ENCODE data around the gene IFNGR2. TPM values are rescaled to one million over a fixed set of nuclear protein-coding genes. Genes with fewer than 3 reads are reported as not detected.
A peak's percentile ranks its signal among the peaks of the same experiment; 100 is the strongest.

Gene IFNGR2
- 110 TPM for polyA plus RNA-seq
- long read RNA-seq, donor 1, transcript IFNGR2-201 (7 exons, 2,221 nt) = major isoform, 21 of 21 reads
- long read RNA-seq, donor 1, partial matches to known transcripts = 0 of 21 reads
- long read RNA-seq, donor 1, other reads (novel, unspliced or antisense) = 0 of 21 reads
- long read RNA-seq, donor 2, transcript IFNGR2-201 (7 exons, 2,221 nt) = major isoform, 33 of 87 reads
- long read RNA-seq, donor 2, partial matches to known transcripts = 47 of 87 reads
- long read RNA-seq, donor 2, other reads (novel, unspliced or antisense) = 5 of 87 reads
- long read RNA-seq, donor 3, transcript IFNGR2-201 (7 exons, 2,221 nt) = major isoform, 82 of 430 reads
- long read RNA-seq, donor 3, partial matches to known transcripts = 344 of 430 reads
- long read RNA-seq, donor 3, other reads (novel, unspliced or antisense) = 0 of 430 reads
- long read RNA-seq, donor 4, transcript IFNGR2-201 (7 exons, 2,221 nt) = major isoform, 5 of 5 reads
- long read RNA-seq, donor 4, partial matches to known transcripts = 0 of 5 reads
- long read RNA-seq, donor 4, other reads (novel, unspliced or antisense) = 0 of 5 reads
- long read RNA-seq, donor 5, transcript IFNGR2-201 (7 exons, 2,221 nt) = major isoform, 23 of 23 reads
- long read RNA-seq, donor 5, partial matches to known transcripts = 0 of 23 reads
- long read RNA-seq, donor 5, other reads (novel, unspliced or antisense) = 0 of 23 reads
- long read RNA-seq, donor 6, transcript IFNGR2-201 (7 exons, 2,221 nt) = major isoform, 39 of 111 reads
- long read RNA-seq, donor 6, partial matches to known transcripts = 65 of 111 reads
- long read RNA-seq, donor 6, other reads (novel, unspliced or antisense) = 5 of 111 reads
- long read RNA-seq, donor 7, transcript IFNGR2-201 (7 exons, 2,221 nt) = major isoform, 14 of 41 reads
- long read RNA-seq, donor 7, partial matches to known transcripts = 26 of 41 reads
- long read RNA-seq, donor 7, other reads (novel, unspliced or antisense) = 0 of 41 reads
- long read RNA-seq, donor 8, transcript IFNGR2-201 (7 exons, 2,221 nt) = major isoform, 53 of 236 reads
- long read RNA-seq, donor 8, partial matches to known transcripts = 179 of 236 reads
- long read RNA-seq, donor 8, other reads (novel, unspliced or antisense) = 0 of 236 reads
- long read RNA-seq, donor 9, transcript IFNGR2-201 (7 exons, 2,221 nt) = major isoform, 46 of 47 reads
- long read RNA-seq, donor 9, partial matches to known transcripts = 0 of 47 reads
- long read RNA-seq, donor 9, other reads (novel, unspliced or antisense) = 0 of 47 reads
- long read RNA-seq, donor 10, transcript IFNGR2-201 (7 exons, 2,221 nt) = major isoform, 58 of 151 reads
- long read RNA-seq, donor 10, partial matches to known transcripts = 82 of 151 reads
- long read RNA-seq, donor 10, other reads (novel, unspliced or antisense) = 7 of 151 reads
- long read RNA-seq, donor 11, transcript IFNGR2-201 (7 exons, 2,221 nt) = major isoform, 34 of 115 reads
- long read RNA-seq, donor 11, partial matches to known transcripts = 78 of 115 reads
- long read RNA-seq, donor 11, other reads (novel, unspliced or antisense) = 0 of 115 reads

GRCh38 chr21:33403128-33403785 lies at the start of gene IFNGR2:
IFNGR2 (plus strand) TSS chr21:33403413; CDS start chr21:33403544, 131 bp downstream.
- Histone ChIP-seq H3K4me1 (ENCODE audit: control insufficient read depth, insufficient read depth, low read length) (peaks cover 20% of the 10 kb centered on the region), H3K27me3 (ENCODE audit: control insufficient read depth, insufficient read depth, low read length) (no peaks in the 10 kb centered on the region), H3K36me3 (ENCODE audit: control insufficient read depth, insufficient read depth, low read length) (no peaks in the 10 kb centered on the region), H3K27ac (ENCODE audit: low read length) (peak within 1 kb of the TSS; percentile 95), H3K9me3 (ENCODE audit: control insufficient read depth, low read depth, low read length) (no peaks in the 10 kb centered on the region), H3K4me3 (ENCODE audit: low read length) (peak within 1 kb of the TSS; percentile 85)
- DNase-seq = peak in 1 of 2 donors; percentile 67
- WGBS (ENCODE audit: insufficient coverage, low lambda C conversion rate) = no CpG with 5 or more reads among the region's 89 CpGs

GRCh38 chr21:33355355-33355754 lies 47.9 kb upstream of the IFNGR2 start:
- H3K27me3 ChIP-seq (ENCODE audit: control insufficient read depth, insufficient read depth, low read length) = no peaks in the 10 kb centered on the region
- no peaks in the 10 kb centered on the region for H3K9me3 ChIP-seq (ENCODE audit: control insufficient read depth, low read depth, low read length)
- 100% methylated on average over 1 of the region's 6 CpGs for WGBS (ENCODE audit: insufficient coverage, low lambda C conversion rate)
- no peak overlapping the region for H3K27ac ChIP-seq (ENCODE audit: low read length)
- DNase-seq = no peak
- H3K4me1 ChIP-seq (ENCODE audit: control insufficient read depth, insufficient read depth, low read length) = no peaks in the 10 kb centered on the region
- peaks cover 31% of the 10 kb centered on the region for H3K36me3 ChIP-seq (ENCODE audit: control insufficient read depth, insufficient read depth, low read length)
- H3K4me3 ChIP-seq (ENCODE audit: low read length) = no peak overlapping the region

- H3K36me3 ChIP-seq (ENCODE audit: control insufficient read depth, insufficient read depth, low read length) = peaks cover 30% of the 10 kb centered on the region
- WGBS (ENCODE audit: insufficient coverage, low lambda C conversion rate) = no CpG with 5 or more reads among the region's 11 CpGs
- no peak overlapping the region for H3K4me3 ChIP-seq (ENCODE audit: low read length)
- no peak for DNase-seq
- no peaks in the 10 kb centered on the region for H3K27me3 ChIP-seq (ENCODE audit: control insufficient read depth, insufficient read depth, low read length)
- H3K9me3 ChIP-seq (ENCODE audit: control insufficient read depth, low read depth, low read length) = no peaks in the 10 kb centered on the region
- H3K27ac ChIP-seq (ENCODE audit: low read length) = no peak overlapping the region
- H3K4me1 ChIP-seq (ENCODE audit: control insufficient read depth, insufficient read depth, low read length) = peaks cover 5% of the 10 kb centered on the region
Measured at GRCh38 chr21:33355996-33356395, 47.2 kb upstream of the IFNGR2 start.

- no CpG with 5 or more reads among the region's 8 CpGs for WGBS (ENCODE audit: insufficient coverage, low lambda C conversion rate)
Measured at GRCh38 chr21:33357177-33357576, 46.0 kb upstream of the IFNGR2 start.

GRCh38 chr21:33359446-33359845 lies 43.8 kb upstream of the IFNGR2 start:
- no peak overlapping the region for H3K4me3 ChIP-seq (ENCODE audit: low read length)
- H3K36me3 ChIP-seq (ENCODE audit: control insufficient read depth, insufficient read depth, low read length) = peaks cover 19% of the 10 kb centered on the region
- DNase-seq = no peak
- H3K27ac ChIP-seq (ENCODE audit: low read length) = no peak overlapping the region
- no peaks in the 10 kb centered on the region for H3K9me3 ChIP-seq (ENCODE audit: control insufficient read depth, low read depth, low read length)
- peaks cover 11% of the 10 kb centered on the region for H3K4me1 ChIP-seq (ENCODE audit: control insufficient read depth, insufficient read depth, low read length)
- WGBS (ENCODE audit: insufficient coverage, low lambda C conversion rate) = 90% methylated on average over 2 of the region's 4 CpGs
- no peaks in the 10 kb centered on the region for H3K27me3 ChIP-seq (ENCODE audit: control insufficient read depth, insufficient read depth, low read length)

More at GRCh38 chr21:33357177-33357576, 46.0 kb upstream of the IFNGR2 start:
- Histone ChIP-seq H3K4me1 (ENCODE audit: control insufficient read depth, insufficient read depth, low read length) (peaks cover 11% of the 10 kb centered on the region), H3K27ac (ENCODE audit: low read length) (no peak overlapping the region), H3K36me3 (ENCODE audit: control insufficient read depth, insufficient read depth, low read length) (peaks cover 25% of the 10 kb centered on the region), H3K4me3 (ENCODE audit: low read length) (no peak overlapping the region), H3K9me3 (ENCODE audit: control insufficient read depth, low read depth, low read length) (no peaks in the 10 kb centered on the region), H3K27me3 (ENCODE audit: control insufficient read depth, insufficient read depth, low read length) (no peaks in the 10 kb centered on the region)
- no peak for DNase-seq

GRCh38 chr21:33360281-33360680 lies 42.9 kb upstream of the IFNGR2 start:
- H3K4me1 ChIP-seq (ENCODE audit: control insufficient read depth, insufficient read depth, low read length) = peaks cover 11% of the 10 kb centered on the region
- no peak for DNase-seq
- H3K27me3 ChIP-seq (ENCODE audit: control insufficient read depth, insufficient read depth, low read length) = no peaks in the 10 kb centered on the region
- WGBS (ENCODE audit: insufficient coverage, low lambda C conversion rate) = 100% methylated on average over 2 of the region's 6 CpGs
- H3K36me3 ChIP-seq (ENCODE audit: control insufficient read depth, insufficient read depth, low read length) = peaks cover 18% of the 10 kb centered on the region
- no peak overlapping the region for H3K4me3 ChIP-seq (ENCODE audit: low read length)
- no peak overlapping the region for H3K27ac ChIP-seq (ENCODE audit: low read length)
- H3K9me3 ChIP-seq (ENCODE audit: control insufficient read depth, low read depth, low read length) = no peaks in the 10 kb centered on the region

- peak overlapping the region; percentile 45 for H3K4me3 ChIP-seq (ENCODE audit: low read length)
- DNase-seq = peak; percentile 75 to 83
- no peaks in the 10 kb centered on the region for H3K9me3 ChIP-seq (ENCODE audit: control insufficient read depth, low read depth, low read length)
- H3K27ac ChIP-seq (ENCODE audit: low read length) = peak overlapping the region; percentile 74
- WGBS (ENCODE audit: insufficient coverage, low lambda C conversion rate) = no CpG with 5 or more reads among the region's 14 CpGs
- peaks cover 11% of the 10 kb centered on the region for H3K4me1 ChIP-seq (ENCODE audit: control insufficient read depth, insufficient read depth, low read length)
- H3K27me3 ChIP-seq (ENCODE audit: control insufficient read depth, insufficient read depth, low read length) = no peaks in the 10 kb centered on the region
- H3K36me3 ChIP-seq (ENCODE audit: control insufficient read depth, insufficient read depth, low read length) = peaks cover 11% of the 10 kb centered on the region
Measured at GRCh38 chr21:33360881-33361602, 42.2 kb upstream of the IFNGR2 start.

GRCh38 chr21:33362044-33362555 lies 41.1 kb upstream of the IFNGR2 start:
- Histone ChIP-seq H3K9me3 (ENCODE audit: control insufficient read depth, low read depth, low read length) (peaks cover 5% of the 10 kb centered on the region), H3K27me3 (ENCODE audit: control insufficient read depth, insufficient read depth, low read length) (no peaks in the 10 kb centered on the region), H3K4me1 (ENCODE audit: control insufficient read depth, insufficient read depth, low read length) (peaks cover 11% of the 10 kb centered on the region), H3K4me3 (ENCODE audit: low read length) (no peak overlapping the region), H3K27ac (ENCODE audit: low read length) (peak overlapping the region; percentile 74), H3K36me3 (ENCODE audit: control insufficient read depth, insufficient read depth, low read length) (peaks cover 6% of the 10 kb centered on the region)
- WGBS (ENCODE audit: insufficient coverage, low lambda C conversion rate) = 10% methylated on average over 2 of the region's 12 CpGs
- peak; percentile 12 to 69 for DNase-seq

Data from large intestine (tissue), 12 donors.